Mesendoderm (in vitro differentiated cells): Measurements from ENCODE around the gene PSMG4.

Source experiments
- DNase-seq: peaks from one replicate; pipeline ENCODE4 v3.0.0; 2013
- H2AK5ac ChIP-seq: 2 replicates; pipeline ENCODE4 v1.6.1; 2013; ENCODE audit warnings: low read length, inconsistent platforms
- H2BK120ac ChIP-seq: 2 replicates; pipeline ENCODE4 v1.6.1; 2013; ENCODE audit warnings: low read depth, mild to moderate bottlenecking, low read length, moderate library complexity, mixed read lengths
- H2BK15ac ChIP-seq: replicated peaks from 2 replicates; pipeline ENCODE4 v1.6.1; 2013; ENCODE audit warnings: low read depth, mild to moderate bottlenecking, moderate library complexity
- H2BK5ac ChIP-seq: 2 replicates; pipeline ENCODE4 v1.6.1; 2013; ENCODE audit warnings: low read length, inconsistent platforms
- H3K18ac ChIP-seq: 2 replicates; pipeline ENCODE4 v1.6.1; 2013; ENCODE audit warnings: mild to moderate bottlenecking, low read length, mixed read lengths
- H3K23ac ChIP-seq: one replicate; pipeline ENCODE4 v1.6.1; 2013; ENCODE audit warnings: low read length
- H3K27ac ChIP-seq: 2 replicates; pipeline ENCODE4 v1.5.1; 2013; ENCODE audit warnings: low read depth, mild to moderate bottlenecking, inconsistent platforms, low read length, moderate library complexity
- H3K27me3 ChIP-seq: 2 replicates; pipeline ENCODE4 v1.6.1; 2013; ENCODE audit warnings: low read length, control low read depth, mild to moderate bottlenecking, inconsistent platforms; ENCODE audit not compliant: insufficient read depth, poor library complexity
- H3K36me3 ChIP-seq: 2 replicates; pipeline ENCODE4 v1.6.1; 2013; ENCODE audit warnings: low read length, inconsistent platforms; ENCODE audit not compliant: control insufficient read depth, insufficient read depth
- H3K4ac ChIP-seq: one replicate; pipeline ENCODE4 v1.6.1; 2013; ENCODE audit warnings: low read depth, mild to moderate bottlenecking, low read length, moderate library complexity
- H3K4me1 ChIP-seq: 2 replicates; pipeline ENCODE4 v1.6.1; 2013; ENCODE audit warnings: low read depth, low read length, inconsistent platforms; ENCODE audit not compliant: control insufficient read depth
- H3K4me2 ChIP-seq: 2 replicates; pipeline ENCODE4 v1.6.1; 2013; ENCODE audit warnings: low read length
- H3K4me3 ChIP-seq: 2 replicates; pipeline ENCODE4 v1.5.1; 2013; ENCODE audit warnings: mild to moderate bottlenecking, low read length
- H3K56ac ChIP-seq: one replicate; pipeline ENCODE4 v1.6.1; 2013; ENCODE audit warnings: low read length
- H3K79me1 ChIP-seq: 2 replicates; pipeline ENCODE4 v1.6.1; 2013; ENCODE audit warnings: low read length, inconsistent platforms
- H3K79me2 ChIP-seq: 2 replicates; pipeline ENCODE4 v1.6.1; 2013; ENCODE audit warnings: mild to moderate bottlenecking, low read length; ENCODE audit not compliant: control insufficient read depth, insufficient read depth
- H3K9ac ChIP-seq: 2 replicates; pipeline ENCODE4 v1.6.1; 2013; ENCODE audit warnings: low read length, inconsistent platforms
- H4K5ac ChIP-seq: one replicate; pipeline ENCODE4 v1.6.1; 2013; ENCODE audit warnings: low read length
- H4K8ac ChIP-seq: one replicate; pipeline ENCODE4 v1.6.1; 2013; ENCODE audit warnings: low read depth, mild to moderate bottlenecking, control low read depth, low read length, moderate library complexity
- WGBS: extraction: QIAGEN DNeasy Blood & Tissue Kit; methylation state at CpG from one replicate; pipeline ENCODE4 v1.1.7; 2013; ENCODE audit warnings: low lambda C conversion rate, missing lambda C conversion rate; ENCODE audit not compliant: insufficient coverage; ENCODE audit errors: extremely low coverage; 5-methylcytosine and 5-hydroxymethylcytosine counted together

Gene PSMG4

DNA sequence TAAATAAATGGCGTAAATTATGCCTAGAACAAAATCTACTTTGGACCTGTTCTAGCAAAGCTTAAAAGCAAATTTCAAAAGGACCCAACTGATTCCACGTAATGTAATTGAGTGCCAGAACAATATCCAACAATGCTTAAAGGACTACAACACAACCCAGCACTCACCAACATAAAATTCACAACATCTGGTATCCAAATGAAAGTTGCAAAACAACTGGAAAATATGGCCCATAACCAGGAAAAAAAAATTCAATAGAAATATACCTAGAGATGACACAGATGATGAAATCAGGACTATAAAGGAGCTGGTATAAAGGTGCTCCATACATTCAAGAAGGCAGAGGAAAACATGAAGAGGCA lies 45.4 kb upstream of the PSMG4 start:
- Histone ChIP-seq H3K36me3 (no peaks in the 10 kb centered on the region), H2BK15ac (no peak overlapping the region), H2BK120ac (no peak overlapping the region), H3K79me2 (no peaks in the 10 kb centered on the region), H3K18ac (no peak overlapping the region), H3K9ac (no peak overlapping the region), H3K23ac (no peak overlapping the region), H3K4me3 (no peak overlapping the region), H4K8ac (no peak overlapping the region), H4K5ac (no peak overlapping the region), H3K4me1 (peaks cover 9% of the 10 kb centered on the region), H2AK5ac (no peak overlapping the region), H3K56ac (no peak overlapping the region), H3K4me2 (no peak overlapping the region), H3K27me3 (no peaks in the 10 kb centered on the region), H3K79me1 (no peaks in the 10 kb centered on the region), H3K4ac (no peak overlapping the region), H2BK5ac (no peak overlapping the region), H3K27ac (no peak overlapping the region)
- no peak for DNase-seq
- WGBS, result no CpG with 5 or more reads among the region's 2 CpGs

DNA sequence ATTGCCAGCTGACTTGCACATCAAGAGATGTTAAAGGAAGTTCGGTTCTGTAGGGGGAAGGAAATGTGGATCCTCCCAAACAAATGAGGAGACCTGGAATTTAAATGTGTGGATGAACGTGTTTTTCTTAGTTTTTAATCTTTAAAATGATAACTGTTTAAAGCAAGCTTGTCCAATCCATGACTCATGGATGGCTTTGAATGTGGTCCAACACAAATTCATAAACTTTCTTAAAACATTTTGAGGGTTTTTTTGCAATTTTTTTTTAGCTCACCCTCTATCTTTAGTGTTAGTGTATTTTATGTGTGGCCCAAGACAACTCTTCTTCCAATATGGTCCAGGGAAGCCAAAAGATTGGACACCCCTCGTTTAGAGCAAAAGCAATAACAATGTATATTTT lies 43.8 kb upstream of the PSMG4 start:
- Histone ChIP-seq H3K79me1 (no peaks in the 10 kb centered on the region), H3K18ac (no peak overlapping the region), H2BK120ac (no peak overlapping the region), H3K4me1 (peaks cover 1% of the 10 kb centered on the region), H3K56ac (no peak overlapping the region), H3K36me3 (no peaks in the 10 kb centered on the region), H3K27ac (no peak overlapping the region), H3K23ac (no peak overlapping the region), H4K8ac (no peak overlapping the region), H2AK5ac (no peak overlapping the region), H3K4ac (no peak overlapping the region), H3K4me2 (no peak overlapping the region), H3K9ac (no peak overlapping the region), H3K27me3 (no peaks in the 10 kb centered on the region), H2BK15ac (no peak overlapping the region), H2BK5ac (no peak overlapping the region), H4K5ac (no peak overlapping the region), H3K4me3 (no peak overlapping the region), H3K79me2 (no peaks in the 10 kb centered on the region)
- WGBS, result no CpG with 5 or more reads among the region's 3 CpGs
- DNase-seq, result no peak

DNA sequence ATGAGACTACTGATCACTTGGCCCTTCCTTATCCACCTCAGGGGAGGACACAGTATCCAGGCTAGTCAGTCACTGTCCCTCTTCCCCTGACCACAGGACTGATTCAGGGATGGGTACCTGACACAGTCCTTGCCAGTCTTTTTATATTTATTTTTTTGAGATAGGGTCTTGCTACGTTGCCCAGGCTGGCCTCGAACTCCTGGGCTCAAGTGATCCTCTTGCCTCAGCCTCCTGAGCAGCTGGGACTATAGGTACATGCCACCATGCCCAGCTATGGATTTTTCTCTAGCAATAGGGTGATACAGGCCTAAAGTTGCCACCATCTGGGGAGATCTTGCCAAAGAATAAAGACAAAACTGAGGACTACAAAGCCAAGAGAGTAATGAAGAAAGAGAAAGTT lies 41.5 kb upstream of the PSMG4 start:
- Histone ChIP-seq H3K4me1 (no peaks in the 10 kb centered on the region), H3K56ac (no peak overlapping the region), H4K5ac (no peak overlapping the region), H4K8ac (no peak overlapping the region), H2BK5ac (no peak overlapping the region), H2BK120ac (no peak overlapping the region), H3K4me3 (no peak overlapping the region), H3K79me1 (no peaks in the 10 kb centered on the region), H2BK15ac (no peak overlapping the region), H3K36me3 (no peaks in the 10 kb centered on the region), H3K4me2 (no peak overlapping the region), H3K27me3 (no peaks in the 10 kb centered on the region), H3K9ac (no peak overlapping the region), H2AK5ac (no peak overlapping the region), H3K23ac (no peak overlapping the region), H3K27ac (no peak overlapping the region), H3K18ac (no peak overlapping the region), H3K4ac (no peak overlapping the region), H3K79me2 (no peaks in the 10 kb centered on the region)
- WGBS, result no CpG with 5 or more reads among the region's 2 CpGs
- DNase-seq, result no peak

DNA sequence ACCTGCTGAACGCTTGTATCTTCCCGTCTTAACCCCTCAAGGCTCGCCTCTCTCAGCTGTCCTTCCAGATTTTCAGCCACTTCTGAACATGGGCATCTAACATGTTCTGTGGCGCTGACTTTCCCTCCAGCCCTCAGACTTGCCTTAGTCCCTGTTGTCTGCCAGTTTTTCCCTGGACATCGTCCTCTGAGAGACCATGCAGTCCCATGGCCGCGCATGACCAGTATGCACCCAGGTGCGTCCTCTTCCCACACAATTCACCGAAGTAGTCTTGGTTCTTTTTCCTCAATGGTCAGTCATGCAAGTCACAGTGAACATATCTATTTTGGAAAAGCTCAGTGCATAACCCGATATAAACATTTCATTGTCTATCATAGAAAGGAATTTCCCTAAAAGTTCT lies 40.5 kb upstream of the PSMG4 start:
- DNase-seq, result no peak

DNA sequence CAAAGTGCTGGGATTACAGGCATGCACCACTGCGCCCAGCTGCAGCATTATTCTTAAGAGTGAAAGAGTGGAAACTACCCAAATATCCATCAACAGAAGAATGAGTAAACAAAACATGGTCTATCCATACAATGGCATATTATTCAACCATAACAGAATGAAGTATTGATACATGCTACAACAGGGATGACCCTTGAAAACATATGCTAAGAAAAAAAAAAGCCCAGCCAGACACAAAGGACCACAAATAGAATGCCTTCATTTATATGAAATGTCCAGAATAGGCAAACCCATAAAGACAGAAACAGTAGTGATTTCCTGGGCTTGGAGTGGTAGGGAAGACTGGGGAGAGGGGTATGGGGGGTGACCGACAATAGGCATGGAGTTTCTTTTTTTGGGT lies 38.4 kb upstream of the PSMG4 start:
- Histone ChIP-seq H3K27me3 (no peaks in the 10 kb centered on the region), H3K23ac (no peak overlapping the region), H3K4ac (no peak overlapping the region), H2BK5ac (no peak overlapping the region), H3K36me3 (peaks cover 2% of the 10 kb centered on the region), H3K18ac (no peak overlapping the region), H2BK15ac (no peak overlapping the region), H2AK5ac (no peak overlapping the region), H4K8ac (no peak overlapping the region), H3K27ac (no peak overlapping the region), H3K4me1 (no peaks in the 10 kb centered on the region), H3K56ac (no peak overlapping the region), H3K4me2 (no peak overlapping the region), H3K9ac (no peak overlapping the region), H4K5ac (no peak overlapping the region), H3K4me3 (no peak overlapping the region), H3K79me1 (no peaks in the 10 kb centered on the region), H3K79me2 (peaks cover 3% of the 10 kb centered on the region), H2BK120ac (no peak overlapping the region)
- WGBS, result no CpG with 5 or more reads among the region's 2 CpGs
- no peak for DNase-seq

More for the DNA sequence above, 40.5 kb upstream of the PSMG4 start:
- Histone ChIP-seq H2BK120ac (no peak overlapping the region), H2BK5ac (no peak overlapping the region), H3K27me3 (no peaks in the 10 kb centered on the region), H3K27ac (no peak overlapping the region), H3K9ac (no peak overlapping the region), H3K4ac (no peak overlapping the region), H3K23ac (peak overlapping the region; percentile 24), H3K4me2 (no peak overlapping the region), H3K4me3 (no peak overlapping the region), H3K56ac (no peak overlapping the region), H3K36me3 (no peaks in the 10 kb centered on the region), H3K79me1 (no peaks in the 10 kb centered on the region), H4K8ac (no peak overlapping the region), H3K4me1 (no peaks in the 10 kb centered on the region), H4K5ac (no peak overlapping the region), H2AK5ac (no peak overlapping the region), H2BK15ac (no peak overlapping the region), H3K79me2 (no peaks in the 10 kb centered on the region), H3K18ac (no peak overlapping the region)
- WGBS, result no CpG with 5 or more reads among the region's 10 CpGs

DNA sequence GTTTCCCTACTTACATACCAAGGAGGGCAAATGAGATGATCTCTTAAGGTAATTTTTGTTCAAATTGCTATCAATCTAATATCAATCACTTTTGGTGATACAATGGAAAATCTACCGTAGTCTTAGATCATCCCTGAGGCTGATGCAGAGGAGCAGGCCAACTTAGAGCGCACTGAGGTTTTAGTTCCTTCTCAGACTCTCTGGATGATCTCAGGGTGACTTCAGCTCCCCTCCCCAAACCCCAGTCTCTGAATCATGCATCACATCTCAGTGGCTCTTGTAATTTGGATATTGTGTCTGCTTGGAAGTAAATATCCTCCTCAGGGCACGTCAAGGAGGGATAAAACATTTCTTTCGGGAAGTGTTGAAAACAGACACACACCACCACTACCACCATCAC lies 37.2 kb upstream of the PSMG4 start:
- no peaks in the 10 kb centered on the region for H3K4me1 ChIP-seq
- H3K79me2 ChIP-seq, result peaks cover 13% of the 10 kb centered on the region
- no peak overlapping the region for H2BK5ac ChIP-seq
- no CpG with 5 or more reads among the region's 4 CpGs for WGBS
- H2BK15ac ChIP-seq, result no peak overlapping the region
- no peak overlapping the region for H3K23ac ChIP-seq
- H2BK120ac ChIP-seq, result no peak overlapping the region
- H3K27me3 ChIP-seq, result no peaks in the 10 kb centered on the region
- no peak overlapping the region for H3K4ac ChIP-seq
- H3K27ac ChIP-seq, result no peak overlapping the region
- H3K36me3 ChIP-seq, result peaks cover 2% of the 10 kb centered on the region
- H3K9ac ChIP-seq, result no peak overlapping the region
- no peaks in the 10 kb centered on the region for H3K79me1 ChIP-seq
- no peak overlapping the region for H3K18ac ChIP-seq
- no peak overlapping the region for H4K5ac ChIP-seq
- no peak overlapping the region for H3K4me3 ChIP-seq
- DNase-seq, result no peak
- H3K56ac ChIP-seq, result no peak overlapping the region
- H4K8ac ChIP-seq, result no peak overlapping the region
- H3K4me2 ChIP-seq, result no peak overlapping the region
- no peak overlapping the region for H2AK5ac ChIP-seq
